Inferior parietal cortex (tissue), 1 donor: ENCODE data around the gene SYT10.
"Not testable (repeated sequence)": the region's sequence is repeated elsewhere in the genome, so short reads cannot be mapped to it uniquely, and the experiment has no call there.

Source experiments
- DNase-seq: peaks from one replicate; pipeline ENCODE4 v3.0.0-alpha.2; 2016; ENCODE audit errors: extremely low spot score

The SYT10 gene

GRCh38 chr12:33349791-33350190, 89.8 kb downstream of the SYT10 start:
- DNase-seq, result no peak

DNA sequence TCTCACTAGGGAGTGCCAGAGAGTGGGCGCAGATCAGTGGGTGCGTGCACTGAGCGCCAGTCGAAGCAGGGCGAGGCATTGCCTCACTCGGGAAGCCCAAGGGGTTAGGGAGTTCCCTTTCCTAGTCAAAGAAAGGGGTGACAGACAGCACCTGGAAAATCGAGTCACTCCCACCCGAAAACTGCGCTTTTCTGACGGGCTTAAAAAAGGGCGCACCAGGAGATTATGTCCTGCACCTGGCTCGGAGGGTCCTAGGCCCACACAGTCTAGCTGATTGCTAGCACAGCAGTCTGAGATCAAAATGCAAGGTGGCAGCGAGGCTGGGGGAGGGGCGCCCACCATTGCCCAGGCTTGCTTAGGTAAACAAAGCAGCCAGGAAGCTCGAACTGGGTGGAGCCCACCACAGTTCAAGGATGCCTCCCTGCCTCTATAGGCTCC, 107.6 kb downstream of the SYT10 start:
- not testable (repeated sequence) for DNase-seq

GRCh38 chr12:33330940-33331339, 108.7 kb downstream of the SYT10 start:
- DNase-seq, result no peak
